ENCODE data around the gene RHBDL1.
A peak's percentile ranks its signal among the peaks of the same experiment; 100 is the strongest.

Gene RHBDL1

GRCh38 chr16:684071-684794 lies 8.8 kb downstream of the RHBDL1 start, which contains the start of gene JMJD8 (continued):
- TF ChIP-seq ZNF266 (tag by site-specific recombination; IDR thresholded peaks at IDR 0.05; ENCODE audit: low read depth) (no peak), ZSCAN23 (tag by site-specific recombination; IDR thresholded peaks at IDR 0.05) (no peak), ZNF416 (tag by site-specific recombination; IDR thresholded peaks at IDR 0.05) (no peak), ZNF324 (tag by site-specific recombination; IDR thresholded peaks at IDR 0.05) (no peak), ZNF175 (tag by site-specific recombination; IDR thresholded peaks at IDR 0.05) (no peak), KLF10 (tag by site-specific recombination; IDR thresholded peaks at IDR 0.05) (peak; percentile 48; the same call in 1 of the 2 replicates), OSR2 (tag by site-specific recombination; IDR thresholded peaks at IDR 0.05) (no peak), ZBTB1 (tag by site-specific recombination; IDR thresholded peaks at IDR 0.05) (no peak), ZBTB10 (tag by site-specific recombination; IDR thresholded peaks at IDR 0.05) (no peak), ZNF518A (tag by site-specific recombination; conservative IDR thresholded peaks at IDR 0.05; ENCODE audit: low read depth) (peak; percentile 69), ZNF624 (tag by site-specific recombination; IDR thresholded peaks at IDR 0.05) (no peak), ZBTB49 (tag by site-specific recombination; IDR thresholded peaks at IDR 0.05; ENCODE audit: low read depth) (no peak), ZNF16 (tag by site-specific recombination; IDR thresholded peaks at IDR 0.05; ENCODE audit: low read depth) (no peak), ZBTB21 (tag by site-specific recombination; IDR thresholded peaks at IDR 0.05) (no peak), ZNF174 (tag by site-specific recombination; IDR thresholded peaks at IDR 0.05) (no peak), EGR2 (tag by site-specific recombination; IDR thresholded peaks at IDR 0.05; ENCODE audit: low read depth) (no peak), ZNF214 (tag by site-specific recombination; IDR thresholded peaks at IDR 0.05; ENCODE audit: borderline replicate concordance) (no peak), ZNF211 (tag by site-specific recombination; IDR thresholded peaks at IDR 0.05; ENCODE audit: low read depth) (no peak), ZBTB17 (tag by site-specific recombination; IDR thresholded peaks at IDR 0.05) (no peak), ZNF548 (tag by site-specific recombination; IDR thresholded peaks at IDR 0.05) (no peak; the same call in 1 of the 2 replicates), ZNF660 (tag by site-specific recombination; IDR thresholded peaks at IDR 0.05) (no peak; the same call in 1 of the 2 replicates), ZFP69B (tag by site-specific recombination; IDR thresholded peaks at IDR 0.05) (no peak), PRDM2 (tag by site-specific recombination; IDR thresholded peaks at IDR 0.05; ENCODE audit: borderline replicate concordance) (no peak)
